ENCODE data around the gene SFT2D2.

GRCh38 chr1:168187177-168187576, 38.6 kb upstream of the SFT2D2 start:
- no peak for TF ChIP-seq CTCF (IDR thresholded peaks at IDR 0.05; ENCODE audit: low read depth, low read length)
- TF ChIP-seq POLR2A (IDR thresholded peaks at IDR 0.05; ENCODE audit: extremely low read depth, insufficient read length) = no peak

Measured in NB4 (cell line).